GM23338 (cell line): Measurements from ENCODE around the gene MOCS3. TPM values are rescaled to one million over a fixed set of nuclear protein-coding genes. Genes with fewer than 3 reads are reported as not detected.
A peak's percentile ranks its signal among the peaks of the same experiment; 100 is the strongest.

Experiments
- ATAC-seq: fragments of 200-7000 bp; cut with Tn5 transposase; 3 replicates; pipeline ENCODE4 v1.9.1; 2020
- DNase-seq: peaks from one replicate; pipeline ENCODE4 v3.0.0-alpha.2; 2015; ENCODE audit warnings: low spot score
- H2AFZ ChIP-seq: fragments of 200-600 bp; sonication (generic); 2 replicates; pipeline ENCODE4 v1.8.0; 2016; ENCODE audit warnings: antibody characterized with exemption, mild to moderate bottlenecking, moderate library complexity
- H3F3A ChIP-seq: fragments of 200-600 bp; sonication (generic); replicated peaks from 2 replicates; pipeline ENCODE4 v1.8.0; 2017; ENCODE audit warnings: antibody characterized with exemption, mixed run types, low read depth
- H3K27ac ChIP-seq: fragments of 200-600 bp; sonication (generic); 2 replicates; pipeline ENCODE4 v1.6.1; 2016; ENCODE audit warnings: low read depth
- H3K27me3 ChIP-seq: fragments of 200-600 bp; sonication (generic); 2 replicates; pipeline ENCODE4 v1.8.0; 2016; ENCODE audit warnings: mild to moderate bottlenecking, mixed run types, moderate library complexity; ENCODE audit not compliant: insufficient read depth
- H3K36me3 ChIP-seq: fragments of 200-600 bp; sonication (generic); 2 replicates; pipeline ENCODE4 v1.8.0; 2016; ENCODE audit warnings: mild to moderate bottlenecking; ENCODE audit not compliant: insufficient read depth
- H3K4me1 ChIP-seq: fragments of 200-600 bp; sonication (generic); 2 replicates; pipeline ENCODE4 v1.8.0; 2016; ENCODE audit warnings: mild to moderate bottlenecking, moderate library complexity; ENCODE audit not compliant: insufficient read depth
- H3K4me2 ChIP-seq: fragments of 200-600 bp; sonication (generic); 2 replicates; pipeline ENCODE4 v1.7.1; 2017; ENCODE audit warnings: mixed run types
- H3K4me3 ChIP-seq: fragments of 200-600 bp; sonication (generic); 2 replicates; pipeline ENCODE4 v1.6.1; 2016; ENCODE audit warnings: mixed run types
- H3K79me2 ChIP-seq: fragments of 200-600 bp; sonication (generic); replicated peaks from 2 replicates; pipeline ENCODE4 v1.8.0; 2017; ENCODE audit warnings: mild to moderate bottlenecking; ENCODE audit not compliant: insufficient read depth
- H3K9me2 ChIP-seq: fragments of 200-600 bp; sonication (generic); 2 replicates; pipeline ENCODE4 v1.8.0; 2017; ENCODE audit not compliant: insufficient read depth
- H4K20me1 ChIP-seq: fragments of 200-600 bp; sonication (generic); replicated peaks from 2 replicates; pipeline ENCODE4 v1.8.0; 2017; ENCODE audit warnings: mild to moderate bottlenecking; ENCODE audit not compliant: insufficient read depth
- H3K27ac Mint-ChIP-seq: 2 replicates; pipeline ENCODE4 v1.8.0; 2020; ENCODE audit warnings: inconsistent platforms, mild to moderate bottlenecking, moderate library complexity, mixed read lengths
- H3K27me3 Mint-ChIP-seq: 3 replicates; pipeline ENCODE4 v1.8.0; 2022; ENCODE audit warnings: low read depth, mild to moderate bottlenecking, moderate library complexity, mixed read lengths, inconsistent platforms; ENCODE audit not compliant: insufficient read depth, poor library complexity
- H3K36me3 Mint-ChIP-seq: 3 replicates; pipeline ENCODE4 v1.8.0; 2021; ENCODE audit warnings: low read depth, mild to moderate bottlenecking, inconsistent platforms, moderate library complexity, mixed read lengths
- H3K4me1 Mint-ChIP-seq: 3 replicates; pipeline ENCODE4 v1.8.0; 2020; ENCODE audit warnings: mild to moderate bottlenecking, inconsistent platforms, mixed read lengths
- H3K4me3 Mint-ChIP-seq: 3 replicates; pipeline ENCODE4 v1.8.0; 2021; ENCODE audit warnings: moderate library complexity, mild to moderate bottlenecking, inconsistent platforms, mixed read lengths
- H3K9me3 Mint-ChIP-seq: 3 replicates; pipeline ENCODE4 v1.8.0; 2020; ENCODE audit warnings: moderate library complexity, mild to moderate bottlenecking, inconsistent platforms, mixed read lengths
- CREB1 ChIP-seq: fragments of 250-450 bp; sonication (Bioruptor Pico); IDR thresholded peaks from 2 replicates; pipeline ENCODE4 v1.5.0; 2020; ENCODE audit warnings: low read depth, mild to moderate bottlenecking, moderate library complexity
- EZH2 ChIP-seq: fragments of 200-600 bp; sonication (generic); IDR thresholded peaks from one replicate; pipeline ENCODE4 v1.8.0; 2017; ENCODE audit warnings: antibody characterized with exemption, mild to moderate bottlenecking, low read depth; ENCODE audit not compliant: unreplicated experiment
- EZH2phosphoT487 ChIP-seq: fragments of 200-600 bp; sonication (generic); IDR thresholded peaks from one replicate; pipeline ENCODE4 v1.8.1; 2018; ENCODE audit warnings: antibody characterized with exemption; ENCODE audit not compliant: unreplicated experiment
- JUNB ChIP-seq: IDR thresholded peaks from one replicate; pipeline ENCODE4 v1.6.1; 2016; ENCODE audit warnings: antibody characterized with exemption; ENCODE audit not compliant: unreplicated experiment
- NANOG ChIP-seq: IDR thresholded peaks from 2 replicates; pipeline ENCODE4 v1.6.1; 2016; ENCODE audit warnings: antibody characterized with exemption, borderline replicate concordance
- POLR2AphosphoS5 ChIP-seq: IDR thresholded peaks from 2 replicates; pipeline ENCODE4 v1.6.1; 2016; ENCODE audit warnings: antibody characterized with exemption, low read depth
- STAT1 ChIP-seq: IDR thresholded peaks from one replicate; pipeline ENCODE4 v1.6.1; 2016; ENCODE audit warnings: antibody characterized with exemption; ENCODE audit not compliant: unreplicated experiment
- ZNF114 ChIP-seq: fragments of 250-450 bp; sonication (Bioruptor Pico); IDR thresholded peaks from 2 replicates; pipeline ENCODE4 v1.5.0; 2020; ENCODE audit warnings: mild to moderate bottlenecking, moderate library complexity
- ZNF331 ChIP-seq: fragments of 250-450 bp; sonication (Bioruptor Pico); IDR thresholded peaks from 2 replicates; pipeline ENCODE4 v1.5.0; 2020; ENCODE audit warnings: low read depth, mild to moderate bottlenecking, moderate library complexity
- polyA plus RNA-seq: library from polyadenylated mRNA; unstranded; fragments of >200 nt; fragmentation: Nextera tagmentation; extraction: Ambion mirVana; gene quantifications from 2 replicates; pipeline ENCODE4 v1.2.1, GENCODE V29; 2016
- total RNA-seq: library from RNA; depleted of rRNA; stranded (reverse); fragments of >200 nt; shearing (Covaris generic); gene quantifications from 2 replicates; pipeline ENCODE4 v1.2.3, GENCODE V29; 2014
- TF ChIP-seq, protein P1 (sequence below): fragments of 250-450 bp; sonication (Bioruptor Pico); IDR thresholded peaks from 2 replicates; pipeline ENCODE4 v1.5.0; 2020; ENCODE audit warnings: mild to moderate bottlenecking, moderate library complexity
- TF ChIP-seq, protein P2 (sequence below): IDR thresholded peaks from 2 replicates; pipeline ENCODE4 v1.6.1; 2016; ENCODE audit warnings: antibody characterized with exemption
- TF ChIP-seq, protein P3 (sequence below): IDR thresholded peaks from one replicate; pipeline ENCODE4 v1.6.1; 2018; ENCODE audit warnings: antibody characterized with exemption; ENCODE audit not compliant: unreplicated experiment
- TF ChIP-seq, protein P4 (sequence below), 2 experiments: fragments of 200-600 bp in 1 of 2; sonication (generic) in 1 of 2; conservative IDR thresholded peaks; 2 replicates each; pipeline versions ENCODE4 v1.5.1 to v1.6.1; 2016 to 2017; ENCODE audit warnings: antibody characterized with exemption in 2 of 2, low read depth in 2 of 2, mild to moderate bottlenecking in 2 of 2, moderate library complexity in 1 of 2

The MOCS3 gene
- total and polyA plus RNA-seq, 2 experiments from 2014 or later, result 2.2 to 9.1 TPM

DNA sequence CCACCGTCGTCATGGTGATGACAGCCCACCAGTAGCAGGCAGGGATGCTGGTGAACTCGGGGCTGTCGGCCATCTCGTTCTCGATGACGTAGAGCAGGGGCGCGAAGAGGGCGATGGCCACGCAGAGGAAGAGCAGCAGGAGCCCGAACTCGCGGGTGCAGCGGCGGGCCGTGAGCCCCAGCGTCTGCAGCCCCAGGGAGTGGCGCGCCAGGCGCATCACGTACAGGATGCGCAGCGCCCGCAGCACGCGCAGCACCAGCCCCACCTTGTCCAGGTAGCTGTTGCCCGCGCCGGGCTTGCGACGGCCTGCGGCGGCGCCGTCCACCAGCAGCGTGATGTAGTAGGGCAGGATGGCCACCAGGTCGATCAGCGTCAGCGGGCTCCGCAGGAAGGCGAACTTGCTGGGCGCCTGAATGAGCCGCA is 45.7 kb downstream of the MOCS3 start:
- no peak overlapping the region for H3K27ac Mint-ChIP-seq
- Histone ChIP-seq H3K27ac (no peak overlapping the region), H3K79me2 (no peaks in the 10 kb centered on the region), H3K9me2 (no peaks in the 10 kb centered on the region), H3K4me3 (no peak overlapping the region), H3K4me1 (no peaks in the 10 kb centered on the region), H3K27me3 (no peaks in the 10 kb centered on the region), H2AFZ (no peak overlapping the region), H3F3A (no peaks in the 10 kb centered on the region), H4K20me1 (no peaks in the 10 kb centered on the region), H3K36me3 (no peaks in the 10 kb centered on the region), H3K4me2 (no peak overlapping the region)
- peaks cover 4% of the 10 kb centered on the region; the same call in 2 of the 3 replicates for H3K4me1 Mint-ChIP-seq
- no peaks in the 10 kb centered on the region for H3K9me3 Mint-ChIP-seq
- no peak for TF ChIP-seq CREB1
- TF ChIP-seq POLR2AphosphoS5, result no peak
- TF ChIP-seq ZNF331 (CRISPR knock-in tag), result no peak
- TF ChIP-seq JUNB, result no peak
- TF ChIP-seq, protein P1, sequence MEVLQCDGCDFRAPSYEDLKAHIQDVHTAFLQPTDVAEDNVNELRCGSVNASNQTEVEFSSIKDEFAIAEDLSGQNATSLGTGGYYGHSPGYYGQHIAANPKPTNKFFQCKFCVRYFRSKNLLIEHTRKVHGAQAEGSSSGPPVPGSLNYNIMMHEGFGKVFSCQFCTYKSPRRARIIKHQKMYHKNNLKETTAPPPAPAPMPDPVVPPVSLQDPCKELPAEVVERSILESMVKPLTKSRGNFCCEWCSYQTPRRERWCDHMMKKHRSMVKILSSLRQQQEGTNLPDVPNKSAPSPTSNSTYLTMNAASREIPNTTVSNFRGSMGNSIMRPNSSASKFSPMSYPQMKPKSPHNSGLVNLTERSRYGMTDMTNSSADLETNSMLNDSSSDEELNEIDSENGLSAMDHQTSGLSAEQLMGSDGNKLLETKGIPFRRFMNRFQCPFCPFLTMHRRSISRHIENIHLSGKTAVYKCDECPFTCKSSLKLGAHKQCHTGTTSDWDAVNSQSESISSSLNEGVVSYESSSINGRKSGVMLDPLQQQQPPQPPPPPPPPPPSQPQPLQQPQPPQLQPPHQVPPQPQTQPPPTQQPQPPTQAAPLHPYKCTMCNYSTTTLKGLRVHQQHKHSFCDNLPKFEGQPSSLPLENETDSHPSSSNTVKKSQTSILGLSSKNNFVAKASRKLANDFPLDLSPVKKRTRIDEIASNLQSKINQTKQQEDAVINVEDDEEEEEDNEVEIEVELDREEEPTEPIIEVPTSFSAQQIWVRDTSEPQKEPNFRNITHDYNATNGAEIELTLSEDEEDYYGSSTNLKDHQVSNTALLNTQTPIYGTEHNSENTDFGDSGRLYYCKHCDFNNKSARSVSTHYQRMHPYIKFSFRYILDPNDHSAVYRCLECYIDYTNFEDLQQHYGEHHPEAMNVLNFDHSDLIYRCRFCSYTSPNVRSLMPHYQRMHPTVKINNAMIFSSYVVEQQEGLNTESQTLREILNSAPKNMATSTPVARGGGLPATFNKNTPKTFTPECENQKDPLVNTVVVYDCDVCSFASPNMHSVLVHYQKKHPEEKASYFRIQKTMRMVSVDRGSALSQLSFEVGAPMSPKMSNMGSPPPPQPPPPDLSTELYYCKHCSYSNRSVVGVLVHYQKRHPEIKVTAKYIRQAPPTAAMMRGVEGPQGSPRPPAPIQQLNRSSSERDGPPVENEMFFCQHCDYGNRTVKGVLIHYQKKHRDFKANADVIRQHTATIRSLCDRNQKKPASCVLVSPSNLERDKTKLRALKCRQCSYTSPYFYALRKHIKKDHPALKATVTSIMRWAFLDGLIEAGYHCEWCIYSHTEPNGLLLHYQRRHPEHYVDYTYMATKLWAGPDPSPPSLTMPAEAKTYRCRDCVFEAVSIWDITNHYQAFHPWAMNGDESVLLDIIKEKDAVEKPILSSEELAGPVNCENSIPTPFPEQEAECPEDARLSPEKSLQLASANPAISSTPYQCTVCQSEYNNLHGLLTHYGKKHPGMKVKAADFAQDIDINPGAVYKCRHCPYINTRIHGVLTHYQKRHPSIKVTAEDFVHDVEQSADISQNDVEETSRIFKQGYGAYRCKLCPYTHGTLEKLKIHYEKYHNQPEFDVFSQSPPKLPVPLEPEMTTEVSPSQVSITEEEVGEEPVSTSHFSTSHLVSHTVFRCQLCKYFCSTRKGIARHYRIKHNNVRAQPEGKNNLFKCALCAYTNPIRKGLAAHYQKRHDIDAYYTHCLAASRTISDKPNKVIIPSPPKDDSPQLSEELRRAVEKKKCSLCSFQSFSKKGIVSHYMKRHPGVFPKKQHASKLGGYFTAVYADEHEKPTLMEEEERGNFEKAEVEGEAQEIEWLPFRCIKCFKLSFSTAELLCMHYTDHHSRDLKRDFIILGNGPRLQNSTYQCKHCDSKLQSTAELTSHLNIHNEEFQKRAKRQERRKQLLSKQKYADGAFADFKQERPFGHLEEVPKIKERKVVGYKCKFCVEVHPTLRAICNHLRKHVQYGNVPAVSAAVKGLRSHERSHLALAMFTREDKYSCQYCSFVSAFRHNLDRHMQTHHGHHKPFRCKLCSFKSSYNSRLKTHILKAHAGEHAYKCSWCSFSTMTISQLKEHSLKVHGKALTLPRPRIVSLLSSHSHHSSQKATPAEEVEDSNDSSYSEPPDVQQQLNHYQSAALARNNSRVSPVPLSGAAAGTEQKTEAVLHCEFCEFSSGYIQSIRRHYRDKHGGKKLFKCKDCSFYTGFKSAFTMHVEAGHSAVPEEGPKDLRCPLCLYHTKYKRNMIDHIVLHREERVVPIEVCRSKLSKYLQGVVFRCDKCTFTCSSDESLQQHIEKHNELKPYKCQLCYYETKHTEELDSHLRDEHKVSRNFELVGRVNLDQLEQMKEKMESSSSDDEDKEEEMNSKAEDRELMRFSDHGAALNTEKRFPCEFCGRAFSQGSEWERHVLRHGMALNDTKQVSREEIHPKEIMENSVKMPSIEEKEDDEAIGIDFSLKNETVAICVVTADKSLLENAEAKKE (CRISPR knock-in tag), result no peak
- TF ChIP-seq EZH2phosphoT487, result no peak
- TF ChIP-seq, protein P2, sequence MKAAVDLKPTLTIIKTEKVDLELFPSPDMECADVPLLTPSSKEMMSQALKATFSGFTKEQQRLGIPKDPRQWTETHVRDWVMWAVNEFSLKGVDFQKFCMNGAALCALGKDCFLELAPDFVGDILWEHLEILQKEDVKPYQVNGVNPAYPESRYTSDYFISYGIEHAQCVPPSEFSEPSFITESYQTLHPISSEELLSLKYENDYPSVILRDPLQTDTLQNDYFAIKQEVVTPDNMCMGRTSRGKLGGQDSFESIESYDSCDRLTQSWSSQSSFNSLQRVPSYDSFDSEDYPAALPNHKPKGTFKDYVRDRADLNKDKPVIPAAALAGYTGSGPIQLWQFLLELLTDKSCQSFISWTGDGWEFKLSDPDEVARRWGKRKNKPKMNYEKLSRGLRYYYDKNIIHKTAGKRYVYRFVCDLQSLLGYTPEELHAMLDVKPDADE, result no peak
- TF ChIP-seq, protein P3, sequence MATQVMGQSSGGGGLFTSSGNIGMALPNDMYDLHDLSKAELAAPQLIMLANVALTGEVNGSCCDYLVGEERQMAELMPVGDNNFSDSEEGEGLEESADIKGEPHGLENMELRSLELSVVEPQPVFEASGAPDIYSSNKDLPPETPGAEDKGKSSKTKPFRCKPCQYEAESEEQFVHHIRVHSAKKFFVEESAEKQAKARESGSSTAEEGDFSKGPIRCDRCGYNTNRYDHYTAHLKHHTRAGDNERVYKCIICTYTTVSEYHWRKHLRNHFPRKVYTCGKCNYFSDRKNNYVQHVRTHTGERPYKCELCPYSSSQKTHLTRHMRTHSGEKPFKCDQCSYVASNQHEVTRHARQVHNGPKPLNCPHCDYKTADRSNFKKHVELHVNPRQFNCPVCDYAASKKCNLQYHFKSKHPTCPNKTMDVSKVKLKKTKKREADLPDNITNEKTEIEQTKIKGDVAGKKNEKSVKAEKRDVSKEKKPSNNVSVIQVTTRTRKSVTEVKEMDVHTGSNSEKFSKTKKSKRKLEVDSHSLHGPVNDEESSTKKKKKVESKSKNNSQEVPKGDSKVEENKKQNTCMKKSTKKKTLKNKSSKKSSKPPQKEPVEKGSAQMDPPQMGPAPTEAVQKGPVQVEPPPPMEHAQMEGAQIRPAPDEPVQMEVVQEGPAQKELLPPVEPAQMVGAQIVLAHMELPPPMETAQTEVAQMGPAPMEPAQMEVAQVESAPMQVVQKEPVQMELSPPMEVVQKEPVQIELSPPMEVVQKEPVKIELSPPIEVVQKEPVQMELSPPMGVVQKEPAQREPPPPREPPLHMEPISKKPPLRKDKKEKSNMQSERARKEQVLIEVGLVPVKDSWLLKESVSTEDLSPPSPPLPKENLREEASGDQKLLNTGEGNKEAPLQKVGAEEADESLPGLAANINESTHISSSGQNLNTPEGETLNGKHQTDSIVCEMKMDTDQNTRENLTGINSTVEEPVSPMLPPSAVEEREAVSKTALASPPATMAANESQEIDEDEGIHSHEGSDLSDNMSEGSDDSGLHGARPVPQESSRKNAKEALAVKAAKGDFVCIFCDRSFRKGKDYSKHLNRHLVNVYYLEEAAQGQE, result no peak
- TF ChIP-seq NANOG, result no peak
- TF ChIP-seq EZH2, result no peak
- no peak for TF ChIP-seq ZNF114 (CRISPR knock-in tag)
- TF ChIP-seq, protein P4, sequence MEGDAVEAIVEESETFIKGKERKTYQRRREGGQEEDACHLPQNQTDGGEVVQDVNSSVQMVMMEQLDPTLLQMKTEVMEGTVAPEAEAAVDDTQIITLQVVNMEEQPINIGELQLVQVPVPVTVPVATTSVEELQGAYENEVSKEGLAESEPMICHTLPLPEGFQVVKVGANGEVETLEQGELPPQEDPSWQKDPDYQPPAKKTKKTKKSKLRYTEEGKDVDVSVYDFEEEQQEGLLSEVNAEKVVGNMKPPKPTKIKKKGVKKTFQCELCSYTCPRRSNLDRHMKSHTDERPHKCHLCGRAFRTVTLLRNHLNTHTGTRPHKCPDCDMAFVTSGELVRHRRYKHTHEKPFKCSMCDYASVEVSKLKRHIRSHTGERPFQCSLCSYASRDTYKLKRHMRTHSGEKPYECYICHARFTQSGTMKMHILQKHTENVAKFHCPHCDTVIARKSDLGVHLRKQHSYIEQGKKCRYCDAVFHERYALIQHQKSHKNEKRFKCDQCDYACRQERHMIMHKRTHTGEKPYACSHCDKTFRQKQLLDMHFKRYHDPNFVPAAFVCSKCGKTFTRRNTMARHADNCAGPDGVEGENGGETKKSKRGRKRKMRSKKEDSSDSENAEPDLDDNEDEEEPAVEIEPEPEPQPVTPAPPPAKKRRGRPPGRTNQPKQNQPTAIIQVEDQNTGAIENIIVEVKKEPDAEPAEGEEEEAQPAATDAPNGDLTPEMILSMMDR (conservative IDR thresholded peaks at IDR 0.05; ENCODE audit: low read depth in 2 of 2), result no peak
- TF ChIP-seq STAT1, result no peak
- H3K27me3 Mint-ChIP-seq, result peaks cover 6% of the 10 kb centered on the region
- no peak overlapping the region for H3K4me3 Mint-ChIP-seq
- ATAC-seq (peak; percentile 68), DNase-seq (peak; percentile 48)
- peaks cover 17% of the 10 kb centered on the region; the same call in 2 of the 3 replicates for H3K36me3 Mint-ChIP-seq
